GM23338 (cell line): ENCODE results near the gene ZNF185.

ENCODE experiments used
- POLR2AphosphoS5 ChIP-seq: IDR thresholded peaks from 2 replicates; pipeline ENCODE4 v1.6.1; 2016; ENCODE audit warnings: antibody characterized with exemption, low read depth
- TF ChIP-seq, protein P1 (sequence below): IDR thresholded peaks from one replicate; pipeline ENCODE4 v1.6.1; 2018; ENCODE audit warnings: antibody characterized with exemption; ENCODE audit not compliant: unreplicated experiment
- TF ChIP-seq, protein P2 (sequence below), 2 experiments: fragments of 200-600 bp in 1 of 2; sonication (generic) in 1 of 2; conservative IDR thresholded peaks; 2 replicates each; pipeline versions ENCODE4 v1.5.1 to v1.6.1; 2016 to 2017; ENCODE audit warnings: antibody characterized with exemption in 2 of 2, low read depth in 2 of 2, mild to moderate bottlenecking in 2 of 2, moderate library complexity in 1 of 2

DNA sequence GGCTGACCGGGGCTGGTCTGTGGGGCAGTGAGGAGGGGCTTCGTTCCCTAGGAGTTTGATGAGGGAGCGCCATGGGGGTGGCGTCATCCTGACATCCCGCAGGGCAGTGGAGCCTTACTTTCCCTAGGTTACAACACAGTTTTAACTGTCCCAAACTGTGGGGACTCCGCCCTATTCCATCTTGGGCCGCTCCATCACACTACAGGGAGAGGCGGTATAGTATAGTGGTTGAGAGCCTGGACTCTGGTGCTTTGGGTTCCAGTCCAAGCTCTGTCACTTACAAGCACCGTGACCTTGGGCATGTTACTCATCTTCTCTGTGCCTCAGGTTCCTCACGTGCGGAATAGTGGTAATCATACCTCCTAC, 44.2 kb downstream of the ZNF185 start:
- TF ChIP-seq, protein P1, sequence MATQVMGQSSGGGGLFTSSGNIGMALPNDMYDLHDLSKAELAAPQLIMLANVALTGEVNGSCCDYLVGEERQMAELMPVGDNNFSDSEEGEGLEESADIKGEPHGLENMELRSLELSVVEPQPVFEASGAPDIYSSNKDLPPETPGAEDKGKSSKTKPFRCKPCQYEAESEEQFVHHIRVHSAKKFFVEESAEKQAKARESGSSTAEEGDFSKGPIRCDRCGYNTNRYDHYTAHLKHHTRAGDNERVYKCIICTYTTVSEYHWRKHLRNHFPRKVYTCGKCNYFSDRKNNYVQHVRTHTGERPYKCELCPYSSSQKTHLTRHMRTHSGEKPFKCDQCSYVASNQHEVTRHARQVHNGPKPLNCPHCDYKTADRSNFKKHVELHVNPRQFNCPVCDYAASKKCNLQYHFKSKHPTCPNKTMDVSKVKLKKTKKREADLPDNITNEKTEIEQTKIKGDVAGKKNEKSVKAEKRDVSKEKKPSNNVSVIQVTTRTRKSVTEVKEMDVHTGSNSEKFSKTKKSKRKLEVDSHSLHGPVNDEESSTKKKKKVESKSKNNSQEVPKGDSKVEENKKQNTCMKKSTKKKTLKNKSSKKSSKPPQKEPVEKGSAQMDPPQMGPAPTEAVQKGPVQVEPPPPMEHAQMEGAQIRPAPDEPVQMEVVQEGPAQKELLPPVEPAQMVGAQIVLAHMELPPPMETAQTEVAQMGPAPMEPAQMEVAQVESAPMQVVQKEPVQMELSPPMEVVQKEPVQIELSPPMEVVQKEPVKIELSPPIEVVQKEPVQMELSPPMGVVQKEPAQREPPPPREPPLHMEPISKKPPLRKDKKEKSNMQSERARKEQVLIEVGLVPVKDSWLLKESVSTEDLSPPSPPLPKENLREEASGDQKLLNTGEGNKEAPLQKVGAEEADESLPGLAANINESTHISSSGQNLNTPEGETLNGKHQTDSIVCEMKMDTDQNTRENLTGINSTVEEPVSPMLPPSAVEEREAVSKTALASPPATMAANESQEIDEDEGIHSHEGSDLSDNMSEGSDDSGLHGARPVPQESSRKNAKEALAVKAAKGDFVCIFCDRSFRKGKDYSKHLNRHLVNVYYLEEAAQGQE = no peak
- TF ChIP-seq, protein P2, sequence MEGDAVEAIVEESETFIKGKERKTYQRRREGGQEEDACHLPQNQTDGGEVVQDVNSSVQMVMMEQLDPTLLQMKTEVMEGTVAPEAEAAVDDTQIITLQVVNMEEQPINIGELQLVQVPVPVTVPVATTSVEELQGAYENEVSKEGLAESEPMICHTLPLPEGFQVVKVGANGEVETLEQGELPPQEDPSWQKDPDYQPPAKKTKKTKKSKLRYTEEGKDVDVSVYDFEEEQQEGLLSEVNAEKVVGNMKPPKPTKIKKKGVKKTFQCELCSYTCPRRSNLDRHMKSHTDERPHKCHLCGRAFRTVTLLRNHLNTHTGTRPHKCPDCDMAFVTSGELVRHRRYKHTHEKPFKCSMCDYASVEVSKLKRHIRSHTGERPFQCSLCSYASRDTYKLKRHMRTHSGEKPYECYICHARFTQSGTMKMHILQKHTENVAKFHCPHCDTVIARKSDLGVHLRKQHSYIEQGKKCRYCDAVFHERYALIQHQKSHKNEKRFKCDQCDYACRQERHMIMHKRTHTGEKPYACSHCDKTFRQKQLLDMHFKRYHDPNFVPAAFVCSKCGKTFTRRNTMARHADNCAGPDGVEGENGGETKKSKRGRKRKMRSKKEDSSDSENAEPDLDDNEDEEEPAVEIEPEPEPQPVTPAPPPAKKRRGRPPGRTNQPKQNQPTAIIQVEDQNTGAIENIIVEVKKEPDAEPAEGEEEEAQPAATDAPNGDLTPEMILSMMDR (conservative IDR thresholded peaks at IDR 0.05; ENCODE audit: low read depth in 2 of 2) = no peak
- TF ChIP-seq POLR2AphosphoS5 = no peak
